SKM-1 (cell line): ENCODE measurements around the gene NOS2.
"Not testable (repeated sequence)": the region's sequence is repeated elsewhere in the genome, so short reads cannot be mapped to it uniquely, and the experiment has no call there.

Experiments used
- DNase-seq: peaks from one replicate; lab custom pipeline; 2025; ENCODE audit not compliant: unreplicated experiment; lab: John Stamatoyannopoulos, UW

Gene NOS2

GRCh38 chr17:27759528-27759927, 40.8 kb downstream of the NOS2 start:
- DNase-seq = no peak

GRCh38 chr17:27756467-27757371, 43.6 kb downstream of the NOS2 start:
- peak; percentile 1 for DNase-seq

GRCh38 chr17:27755706-27756466, 44.4 kb downstream of the NOS2 start:
- DNase-seq = no peak

- DNase-seq = no peak
These were observed 45.8 kb downstream of the NOS2 start for GRCh38 chr17:27754549-27754948.

- not testable (repeated sequence) for DNase-seq
These were observed 46.6 kb downstream of the NOS2 start for GRCh38 chr17:27753726-27754125.

- not testable (repeated sequence) for DNase-seq
These were observed 47.3 kb downstream of the NOS2 start for GRCh38 chr17:27752831-27753619.

GRCh38 chr17:27751622-27752490, 48.5 kb downstream of the NOS2 start:
- DNase-seq = no peak

- DNase-seq = no peak
These were observed 49.2 kb downstream of the NOS2 start for GRCh38 chr17:27751166-27751565.

- DNase-seq = not testable (repeated sequence)
These were observed 50.7 kb downstream of the NOS2 start for GRCh38 chr17:27749562-27750150.

- no peak for DNase-seq
These were observed 51.9 kb downstream of the NOS2 start for GRCh38 chr17:27748360-27748825.

GRCh38 chr17:27747462-27748359, 52.6 kb downstream of the NOS2 start:
- no peak for DNase-seq

GRCh38 chr17:27746881-27747280, 53.4 kb downstream of the NOS2 start:
- no peak for DNase-seq

GRCh38 chr17:27746320-27746719, 54.0 kb downstream of the NOS2 start:
- DNase-seq = peak; percentile 0

- not testable (repeated sequence) for DNase-seq
These were observed 55.0 kb downstream of the NOS2 start for GRCh38 chr17:27745207-27745830.

- peak; percentile 47 for DNase-seq
These were observed 56.9 kb downstream of the NOS2 start for GRCh38 chr17:27743281-27743885.

GRCh38 chr17:27741971-27742575, 58.3 kb downstream of the NOS2 start:
- no peak for DNase-seq

GRCh38 chr17:27741361-27741861, 58.9 kb downstream of the NOS2 start:
- DNase-seq = no peak
